AG04450 (cell line): ENCODE data around the gene LENG9. TPM values are rescaled to one million over a fixed set of nuclear protein-coding genes. Genes with fewer than 3 reads are reported as not detected.

Experiments
- CTCF ChIA-PET: fragments of 300-600, 350-600 bp; formaldehyde crosslinking; extraction: SDS; loops from one replicate; lab custom pipeline; 2022; ENCODE audit warnings: antibody characterized with exemption, inconsistent platforms; lab: Charles Lee
- POLR2A ChIA-PET: fragments of 350-600 bp; formaldehyde crosslinking; extraction: SDS; loops from one replicate; lab custom pipeline; 2021; ENCODE audit warnings: antibody characterized with exemption, inconsistent platforms; lab: Yijun Ruan, JAX
- DNase-seq: peaks from one replicate; pipeline ENCODE4 v3.0.0-alpha.2; 2011; ENCODE audit warnings: low read depth, low spot score
- H3K27ac ChIP-seq: one replicate; pipeline ENCODE4 v1.5.1; 2012; ENCODE audit warnings: low read depth, low read length, control low read depth
- H3K27me3 ChIP-seq: one replicate; pipeline ENCODE4 v1.6.0; 2012; ENCODE audit warnings: low read length; ENCODE audit not compliant: control insufficient read depth, insufficient read depth
- H3K4me3 ChIP-seq: 2 replicates; pipeline ENCODE4 v1.5.1; 2011; ENCODE audit warnings: mild to moderate bottlenecking, low read depth, low read length, control low read depth
- H3K9me3 ChIP-seq: 2 replicates; pipeline ENCODE4 v1.5.1; 2012; ENCODE audit warnings: low read length; ENCODE audit not compliant: control insufficient read depth, insufficient read depth
- polyA plus RNA-seq: library from polyadenylated mRNA; depleted of rRNA; stranded (reverse); fragments of >200 nt; gene quantifications from 2 replicates; pipeline ENCODE4 v1.2.3, GENCODE V29; 2011
- TF ChIP-seq, protein P1 (sequence below): IDR thresholded peaks from 2 replicates; pipeline ENCODE4 v1.5.1; 2011; ENCODE audit warnings: low read depth, low read length, control low read depth, inconsistent platforms

The LENG9 gene
- polyA plus RNA-seq, 1 experiment, result 0.63 TPM

DNA sequence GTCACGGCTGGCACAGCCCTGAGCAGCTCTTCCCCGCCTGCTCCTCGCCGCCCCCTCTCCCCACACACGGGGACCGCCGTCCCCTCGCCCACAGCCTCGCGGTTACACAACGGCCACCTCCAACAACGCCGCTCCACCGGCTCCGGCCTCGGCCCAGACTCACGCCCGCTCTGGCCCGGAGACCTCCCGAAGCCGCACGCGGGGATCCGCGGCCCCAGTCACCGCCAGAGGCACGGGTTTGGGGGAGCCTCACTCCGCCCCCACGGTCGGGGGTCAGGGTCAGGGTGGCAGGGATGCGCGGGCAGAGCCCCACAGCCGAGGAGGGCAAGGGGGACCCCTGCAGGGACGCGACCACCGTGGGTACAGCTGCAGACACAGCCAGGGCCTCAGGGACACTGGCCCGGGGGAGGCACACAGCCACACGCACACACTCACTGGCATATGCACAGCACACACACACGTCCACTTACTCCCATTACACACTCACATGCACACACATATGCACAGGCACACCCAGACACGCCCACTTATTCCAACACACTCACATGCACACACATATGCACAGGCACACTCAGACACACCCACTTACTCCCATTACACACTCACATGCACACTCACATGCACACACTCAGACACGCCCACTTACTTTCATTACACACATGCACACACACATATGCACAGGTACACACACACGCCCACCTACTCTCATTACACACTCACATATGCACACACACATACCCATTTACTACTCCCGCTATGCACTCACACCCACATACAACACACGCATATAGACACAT, 46.7 kb downstream of the LENG9 start:
- peaks cover 4% of the 10 kb centered on the region; the same call in 1 of the 2 replicates for H3K9me3 ChIP-seq
- H3K27me3 ChIP-seq, result peaks cover 46% of the 10 kb centered on the region
- ChIA-PET POLR2A (no interaction called here), CTCF (no interaction called here)
- TF ChIP-seq, protein P1, sequence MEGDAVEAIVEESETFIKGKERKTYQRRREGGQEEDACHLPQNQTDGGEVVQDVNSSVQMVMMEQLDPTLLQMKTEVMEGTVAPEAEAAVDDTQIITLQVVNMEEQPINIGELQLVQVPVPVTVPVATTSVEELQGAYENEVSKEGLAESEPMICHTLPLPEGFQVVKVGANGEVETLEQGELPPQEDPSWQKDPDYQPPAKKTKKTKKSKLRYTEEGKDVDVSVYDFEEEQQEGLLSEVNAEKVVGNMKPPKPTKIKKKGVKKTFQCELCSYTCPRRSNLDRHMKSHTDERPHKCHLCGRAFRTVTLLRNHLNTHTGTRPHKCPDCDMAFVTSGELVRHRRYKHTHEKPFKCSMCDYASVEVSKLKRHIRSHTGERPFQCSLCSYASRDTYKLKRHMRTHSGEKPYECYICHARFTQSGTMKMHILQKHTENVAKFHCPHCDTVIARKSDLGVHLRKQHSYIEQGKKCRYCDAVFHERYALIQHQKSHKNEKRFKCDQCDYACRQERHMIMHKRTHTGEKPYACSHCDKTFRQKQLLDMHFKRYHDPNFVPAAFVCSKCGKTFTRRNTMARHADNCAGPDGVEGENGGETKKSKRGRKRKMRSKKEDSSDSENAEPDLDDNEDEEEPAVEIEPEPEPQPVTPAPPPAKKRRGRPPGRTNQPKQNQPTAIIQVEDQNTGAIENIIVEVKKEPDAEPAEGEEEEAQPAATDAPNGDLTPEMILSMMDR, result no peak
- no peak overlapping the region for H3K27ac ChIP-seq
- DNase-seq, result no peak
- H3K4me3 ChIP-seq, result no peak overlapping the region

DNA sequence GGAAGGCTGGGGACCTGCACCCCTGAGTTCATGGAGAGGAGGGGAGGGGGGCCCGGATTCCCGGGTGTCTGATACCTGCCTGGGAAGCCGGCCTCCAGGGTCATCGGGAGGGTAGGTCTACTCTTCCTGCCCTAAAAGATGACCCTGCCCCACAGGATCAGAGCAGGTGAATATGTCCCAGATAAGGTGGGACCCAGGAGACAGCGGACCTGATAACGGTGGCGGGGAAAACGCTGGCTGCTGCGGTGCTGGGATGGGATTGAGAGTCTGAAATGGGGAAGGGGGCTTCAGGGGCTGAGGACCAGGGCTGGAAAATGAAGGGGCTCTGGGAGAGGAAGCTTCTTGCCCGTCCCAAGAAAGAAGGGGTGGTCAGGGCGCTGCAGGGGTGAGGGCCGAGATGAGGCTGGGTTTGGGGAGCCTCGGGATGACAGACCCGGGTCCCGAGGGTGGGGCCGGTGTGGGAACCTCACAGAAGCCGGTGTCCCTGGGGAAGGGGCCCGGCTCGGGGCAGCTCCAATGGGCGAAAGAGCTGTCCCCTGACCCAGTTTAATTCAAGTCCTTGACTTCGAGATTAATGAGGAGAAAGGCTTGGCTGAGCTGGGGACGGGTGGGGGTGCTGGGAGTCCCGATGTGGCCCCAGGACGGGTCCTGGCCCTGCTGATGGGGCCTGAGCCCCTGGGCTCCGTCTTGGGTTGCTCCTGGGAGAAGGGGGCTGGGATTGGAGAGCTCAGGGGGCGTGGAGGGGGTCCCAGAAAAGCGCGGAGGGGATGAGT, 47.5 kb downstream of the LENG9 start:
- TF ChIP-seq, protein P1, result no peak
- Histone ChIP-seq H3K27ac (no peak overlapping the region), H3K9me3 (peaks cover 4% of the 10 kb centered on the region; the same call in 1 of the 2 replicates), H3K27me3 (peaks cover 39% of the 10 kb centered on the region), H3K4me3 (no peak overlapping the region)
- ChIA-PET POLR2A (no interaction called here), CTCF (no interaction called here)
- DNase-seq, result no peak

- CTCF ChIA-PET, result no interaction called here
- POLR2A ChIA-PET, result no interaction called here
These were observed 48.2 kb downstream of the LENG9 start, which contains the start of gene TTYH1 for GRCh38 chr19:54415208-54415900. TSS of gene TTYH1 (plus strand) at chr19:54415464. CDS start at chr19:54415553, 89 bp downstream.

GRCh38 chr19:54414156-54414555, 49.4 kb downstream of the LENG9 start:
- Histone ChIP-seq H3K4me3 (no peak overlapping the region), H3K9me3 (peaks cover 11% of the 10 kb centered on the region), H3K27ac (no peak overlapping the region), H3K27me3 (peaks cover 26% of the 10 kb centered on the region)
- no peak for DNase-seq
- TF ChIP-seq, protein P1, result no peak
- ChIA-PET CTCF (no interaction called here), POLR2A (no interaction called here)

More at GRCh38 chr19:54415208-54415900, 48.2 kb downstream of the LENG9 start, which contains the start of gene TTYH1:
- DNase-seq, result no peak
- H3K4me3 ChIP-seq, result no peak within 1 kb of the TSS
- H3K27ac ChIP-seq, result no peak within 1 kb of the TSS
- H3K9me3 ChIP-seq, result peaks cover 5% of the 10 kb centered on the region
- TF ChIP-seq, protein P1, result no peak
- H3K27me3 ChIP-seq, result peaks cover 36% of the 10 kb centered on the region
